Panc1 (cell line): Measurements from ENCODE around the gene ENO1.

ENCODE experiments used
- CTCF ChIP-seq: fragments of 450-650 bp; IDR thresholded peaks from 2 replicates; pipeline ENCODE4 v1.5.1; 2017; ENCODE audit warnings: mild to moderate bottlenecking
- REST ChIP-seq, 2 experiments: IDR thresholded peaks; 2 replicates each; pipeline ENCODE4 v1.6.1; 2011 to 2012; ENCODE audit warnings: low read depth in 2 of 2, control low read depth in 1 of 2, low read length in 1 of 2, mild to moderate bottlenecking in 1 of 2, moderate library complexity in 1 of 2; ENCODE audit not compliant: insufficient read depth in 1 of 2

DNA sequence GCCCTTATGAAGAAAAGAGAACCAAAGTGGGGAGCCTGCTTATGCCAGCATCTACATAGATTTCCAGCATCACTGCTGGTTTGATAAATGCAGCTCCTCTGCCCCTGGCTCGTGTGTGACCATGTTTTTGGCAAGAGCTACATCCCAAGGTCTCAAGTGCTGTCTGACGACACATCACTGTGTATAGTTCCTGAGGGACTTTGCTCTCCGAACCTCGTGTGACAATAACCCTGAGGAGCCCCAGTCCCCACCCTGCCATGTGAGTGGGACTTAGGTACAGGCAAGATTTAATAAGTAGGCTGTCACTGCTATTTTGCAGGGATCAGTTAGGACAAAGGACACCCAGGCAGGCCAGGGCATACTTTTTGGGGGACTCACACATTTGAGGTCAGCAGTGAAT, 32.2 kb downstream of the ENO1 start:
- no peak for TF ChIP-seq CTCF
- TF ChIP-seq REST (IDR thresholded peaks at IDR 0.05; ENCODE audit: insufficient read depth in 1 of 2, low read depth in 2 of 2, low read length in 1 of 2): no peak
